PC-3 (cell line): ENCODE measurements around the gene CNMD. TPM values are rescaled to one million over a fixed set of nuclear protein-coding genes. Genes with fewer than 3 reads are reported as not detected.
"Not testable (repeated sequence)": the region's sequence is repeated elsewhere in the genome, so short reads cannot be mapped to it uniquely, and the experiment has no call there.

Source experiments
- ATAC-seq: fragments of 200-7000 bp; cut with Tn5 transposase; 2 replicates; pipeline ENCODE4 v1.9.1; 2020; ENCODE audit warnings: mild to moderate bottlenecking, moderate library complexity
- BruUV-seq: library from RNA; stranded (reverse); fragments of 400-500 nt; replicated peaks from 2 replicates; lab custom pipeline; 2021; lab: Mats Ljungman, UMichigan
- CTCF ChIA-PET: fragments of 300-600 bp; sonication (Branson Sonifier 250); formaldehyde crosslinking; loops from one replicate; lab custom pipeline; 2022; ENCODE audit warnings: antibody characterized with exemption; lab: Charles Lee
- POLR2A ChIA-PET: fragments of 300-600 bp; sonication (Branson Sonifier 250); formaldehyde crosslinking; loops from one replicate; lab custom pipeline; 2022; ENCODE audit warnings: antibody characterized with exemption; ENCODE audit not compliant: unreplicated experiment; lab: Charles Lee
- DNase-seq: peaks from one replicate; pipeline ENCODE4 v3.0.0-alpha.2; 2015
- H2AFZ ChIP-seq: fragments of 300-600 bp; sonication (generic); 2 replicates; pipeline ENCODE4 v1.6.0; 2016; ENCODE audit warnings: antibody characterized with exemption, low read length
- H3F3A ChIP-seq: fragments of 300-600 bp; sonication (generic); one replicate; pipeline ENCODE4 v1.6.0; 2017; ENCODE audit warnings: antibody characterized with exemption, low read length, control low read depth, mild to moderate bottlenecking; ENCODE audit not compliant: unreplicated experiment
- H3K27ac ChIP-seq: fragments of 300-600 bp; sonication (generic); 2 replicates; pipeline ENCODE4 v1.5.1; 2016; ENCODE audit warnings: mild to moderate bottlenecking, low read length
- H3K27me3 ChIP-seq: fragments of 300-600 bp; sonication (generic); 2 replicates; pipeline ENCODE4 v1.6.1; 2016; ENCODE audit warnings: low read length, mixed read lengths
- H3K36me3 ChIP-seq: fragments of 300-600 bp; sonication (generic); 2 replicates; pipeline ENCODE4 v1.6.1; 2016; ENCODE audit warnings: low read depth, mixed run types, low read length, mixed read lengths
- H3K4me1 ChIP-seq: fragments of 300-600 bp; sonication (generic); 2 replicates; pipeline ENCODE4 v1.5.1; 2016; ENCODE audit warnings: low read length; ENCODE audit not compliant: insufficient read depth
- H3K4me2 ChIP-seq: fragments of 300-600 bp; sonication (generic); 2 replicates; pipeline ENCODE4 v1.6.0; 2016; ENCODE audit warnings: low read length
- H3K4me3 ChIP-seq: fragments of 300-600 bp; sonication (generic); 2 replicates; pipeline ENCODE4 v1.5.1; 2016; ENCODE audit warnings: mild to moderate bottlenecking, low read length, mixed read lengths
- H3K79me2 ChIP-seq: fragments of 300-600 bp; sonication (generic); 2 replicates; pipeline ENCODE4 v1.6.1; 2017; ENCODE audit warnings: low read length, mixed read lengths
- H3K9ac ChIP-seq: fragments of 300-600 bp; sonication (generic); 2 replicates; pipeline ENCODE4 v1.6.0; 2016; ENCODE audit warnings: mild to moderate bottlenecking, low read length
- H3K9me2 ChIP-seq: fragments of 300-600 bp; sonication (generic); replicated peaks from 2 replicates; pipeline ENCODE4 v1.6.1; 2016; ENCODE audit warnings: mixed run types, low read length, mixed read lengths
- H3K9me3 ChIP-seq: fragments of 300-600 bp; sonication (generic); 2 replicates; pipeline ENCODE4 v1.6.1; 2016; ENCODE audit warnings: low read length, mixed read lengths
- H4K20me1 ChIP-seq: fragments of 300-600 bp; sonication (generic); 2 replicates; pipeline ENCODE4 v1.6.1; 2016; ENCODE audit warnings: low read length, mixed read lengths
- EZH2 ChIP-seq: fragments of 300-600 bp; sonication (generic); IDR thresholded peaks from one replicate; pipeline ENCODE4 v1.6.1; 2017; ENCODE audit warnings: antibody characterized with exemption, mild to moderate bottlenecking, low read length; ENCODE audit not compliant: unreplicated experiment
- EZH2phosphoT487 ChIP-seq: fragments of 300-600 bp; sonication (generic); IDR thresholded peaks from 2 replicates; pipeline ENCODE4 v1.6.1; 2018; ENCODE audit warnings: mild to moderate bottlenecking, antibody characterized with exemption, low read length, borderline replicate concordance
- intact Hi-C: fragments of 100-400 bp; cut with micrococcal nuclease; formaldehyde crosslinking; loops from 2 replicates; pipeline ENCODE4 v1.9.0; 2023
- total RNA-seq: library from RNA; depleted of rRNA; stranded (reverse); fragments of >200 nt; gene quantifications from 2 replicates; pipeline ENCODE4 v1.2.3, GENCODE V29; 2014
- TF ChIP-seq, protein P1 (sequence below): fragments of 300-600 bp; sonication (generic); conservative IDR thresholded peaks from 2 replicates; pipeline ENCODE4 v1.5.1; 2017; ENCODE audit warnings: antibody characterized with exemption, low read depth, mild to moderate bottlenecking, low read length

Gene CNMD
- total RNA-seq, 1 experiment from 2014 or later = not detected

DNA sequence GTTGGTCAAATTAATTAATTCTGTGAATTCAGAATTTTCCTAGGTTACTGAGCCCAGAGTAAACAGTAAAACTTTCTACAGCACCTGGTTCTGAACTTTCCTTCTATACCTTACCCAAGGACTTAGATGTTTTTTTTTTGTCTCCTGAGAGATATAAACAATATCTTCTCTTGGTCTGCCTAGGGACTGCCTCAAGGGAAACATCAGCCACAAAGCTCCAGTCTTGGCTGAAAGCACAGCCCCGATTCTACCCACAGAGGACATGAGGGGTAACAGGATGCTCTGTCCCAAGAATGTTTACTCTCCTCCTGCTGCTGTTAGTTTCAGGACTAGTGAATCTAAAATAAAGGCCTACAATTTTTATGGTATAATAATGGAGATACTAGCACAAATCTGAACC is 14.3 kb downstream of the CNMD start:
- H2AFZ ChIP-seq = no peak overlapping the region
- ATAC-seq = no peak
- H3K9ac ChIP-seq = no peak overlapping the region
- no peak for DNase-seq
- H3K27ac ChIP-seq = no peak overlapping the region
- TF ChIP-seq EZH2phosphoT487 (no peak), EZH2 (no peak)
- TF ChIP-seq, protein P1, sequence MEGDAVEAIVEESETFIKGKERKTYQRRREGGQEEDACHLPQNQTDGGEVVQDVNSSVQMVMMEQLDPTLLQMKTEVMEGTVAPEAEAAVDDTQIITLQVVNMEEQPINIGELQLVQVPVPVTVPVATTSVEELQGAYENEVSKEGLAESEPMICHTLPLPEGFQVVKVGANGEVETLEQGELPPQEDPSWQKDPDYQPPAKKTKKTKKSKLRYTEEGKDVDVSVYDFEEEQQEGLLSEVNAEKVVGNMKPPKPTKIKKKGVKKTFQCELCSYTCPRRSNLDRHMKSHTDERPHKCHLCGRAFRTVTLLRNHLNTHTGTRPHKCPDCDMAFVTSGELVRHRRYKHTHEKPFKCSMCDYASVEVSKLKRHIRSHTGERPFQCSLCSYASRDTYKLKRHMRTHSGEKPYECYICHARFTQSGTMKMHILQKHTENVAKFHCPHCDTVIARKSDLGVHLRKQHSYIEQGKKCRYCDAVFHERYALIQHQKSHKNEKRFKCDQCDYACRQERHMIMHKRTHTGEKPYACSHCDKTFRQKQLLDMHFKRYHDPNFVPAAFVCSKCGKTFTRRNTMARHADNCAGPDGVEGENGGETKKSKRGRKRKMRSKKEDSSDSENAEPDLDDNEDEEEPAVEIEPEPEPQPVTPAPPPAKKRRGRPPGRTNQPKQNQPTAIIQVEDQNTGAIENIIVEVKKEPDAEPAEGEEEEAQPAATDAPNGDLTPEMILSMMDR = no peak
- H3K79me2 ChIP-seq = no peaks in the 10 kb centered on the region
- H3K27me3 ChIP-seq = no peaks in the 10 kb centered on the region
- H3K4me1 ChIP-seq = no peaks in the 10 kb centered on the region
- BruUV-seq = no TSS peak
- H3K9me3 ChIP-seq = no peaks in the 10 kb centered on the region
- intact Hi-C loops = no loop called here
- no peaks in the 10 kb centered on the region for H3K36me3 ChIP-seq
- no peaks in the 10 kb centered on the region for H4K20me1 ChIP-seq
- ChIA-PET CTCF (no interaction called here), POLR2A (no interaction called here)
- no peaks in the 10 kb centered on the region for H3F3A ChIP-seq
- H3K4me2 ChIP-seq = no peak overlapping the region
- no peak overlapping the region for H3K4me3 ChIP-seq
- H3K9me2 ChIP-seq = no peaks in the 10 kb centered on the region

DNA sequence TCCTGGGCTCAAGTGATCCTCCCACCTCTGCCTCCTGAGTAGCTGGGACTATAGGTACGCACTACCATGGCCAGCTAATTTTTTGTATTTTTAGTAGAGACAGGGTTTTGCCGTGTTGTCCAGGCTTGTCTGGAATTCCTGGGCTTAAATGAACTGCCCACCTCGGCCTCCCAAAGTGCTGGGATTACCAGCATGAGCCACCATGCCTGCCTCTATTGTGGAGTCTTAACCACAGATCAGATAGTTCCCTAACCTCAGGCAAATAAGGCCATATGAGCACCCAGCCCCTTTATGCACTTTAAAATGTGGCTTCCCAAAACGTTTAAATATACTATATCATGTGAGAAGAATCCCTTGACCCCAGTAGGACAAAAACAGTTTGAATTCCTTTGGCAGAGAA is 16.4 kb downstream of the CNMD start:
- ATAC-seq = no peak
- no peaks in the 10 kb centered on the region for H3K4me1 ChIP-seq
- no peaks in the 10 kb centered on the region for H3F3A ChIP-seq
- no peak overlapping the region for H3K9ac ChIP-seq
- H3K36me3 ChIP-seq = no peaks in the 10 kb centered on the region
- no peaks in the 10 kb centered on the region for H3K79me2 ChIP-seq
- no peaks in the 10 kb centered on the region for H4K20me1 ChIP-seq
- ChIA-PET POLR2A (no interaction called here), CTCF (no interaction called here)
- no peak for DNase-seq
- no peaks in the 10 kb centered on the region for H3K9me2 ChIP-seq
- H3K27me3 ChIP-seq = no peaks in the 10 kb centered on the region
- TF ChIP-seq, protein P1 = no peak
- TF ChIP-seq EZH2phosphoT487 = no peak
- no peak for TF ChIP-seq EZH2
- no peak overlapping the region for H3K4me2 ChIP-seq
- intact Hi-C loops = no loop called here
- no peak overlapping the region for H3K4me3 ChIP-seq
- no TSS peak for BruUV-seq
- H3K27ac ChIP-seq = no peak overlapping the region
- H3K9me3 ChIP-seq = no peaks in the 10 kb centered on the region
- H2AFZ ChIP-seq = no peak overlapping the region

DNA sequence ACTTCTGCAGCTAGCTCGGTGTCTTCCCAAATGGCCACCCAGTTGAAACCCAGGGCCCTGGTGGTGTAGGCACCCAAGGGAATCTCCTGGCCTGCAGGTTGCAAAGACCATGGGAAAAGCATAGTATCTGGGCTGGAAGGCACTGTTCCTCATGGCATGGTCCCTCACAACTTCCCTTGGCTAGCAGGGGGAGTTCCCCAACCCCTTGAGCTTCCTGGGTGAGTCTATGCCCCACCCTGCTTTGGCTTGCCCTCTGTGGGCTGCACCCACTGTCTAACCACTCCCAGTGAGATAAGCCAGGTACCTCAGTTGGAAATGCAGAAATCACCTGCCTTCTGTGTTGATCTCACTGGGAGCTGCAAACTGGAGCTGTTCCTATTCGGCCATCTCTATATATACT is 18.3 kb downstream of the CNMD start:
- H3K9me2 ChIP-seq, DNase-seq, H3K9me3 ChIP-seq, H4K20me1 ChIP-seq, H3K27ac ChIP-seq, H3K4me2 ChIP-seq, POLR2A ChIA-PET, H3K79me2 ChIP-seq, H3F3A ChIP-seq, H3K9ac ChIP-seq, H3K4me1 ChIP-seq, ATAC-seq, BruUV-seq, H3K36me3 ChIP-seq, H2AFZ ChIP-seq, H3K4me3 ChIP-seq, H3K27me3 ChIP-seq, CTCF ChIA-PET, intact Hi-C loops: not testable (repeated sequence)

DNA sequence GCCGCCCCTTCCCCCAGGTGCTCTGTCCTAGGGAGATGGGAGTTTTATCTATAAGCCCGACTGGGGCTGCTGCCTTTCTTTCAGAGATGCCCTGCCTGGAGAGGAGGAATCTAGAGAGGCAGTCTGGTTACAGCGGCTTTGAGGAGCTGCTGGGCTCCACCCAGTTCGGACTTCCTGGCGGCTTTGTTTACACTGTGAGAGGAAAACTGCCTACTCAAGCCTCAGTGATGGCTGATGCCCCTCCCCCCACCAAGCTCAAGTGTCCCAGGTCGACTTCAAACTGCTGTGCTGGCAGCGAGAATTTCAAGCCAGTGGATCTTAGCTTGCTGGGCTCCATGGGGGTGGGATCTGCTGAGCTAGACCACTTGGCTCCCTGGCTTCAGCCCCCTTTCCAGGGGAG is 18.7 kb downstream of the CNMD start:
- DNase-seq = peak; percentile 4
- H3K9ac ChIP-seq, H3K9me2 ChIP-seq, intact Hi-C loops, H3K4me3 ChIP-seq, H3K27ac ChIP-seq, H3K79me2 ChIP-seq, H3K4me1 ChIP-seq, CTCF ChIA-PET, H4K20me1 ChIP-seq, POLR2A ChIA-PET, H3K4me2 ChIP-seq, BruUV-seq, ATAC-seq, H3K9me3 ChIP-seq, H3F3A ChIP-seq, H3K36me3 ChIP-seq, H2AFZ ChIP-seq, H3K27me3 ChIP-seq: not testable (repeated sequence)
